NCI-H1092 treated with DMSO at 0.1 percent for 48 hours (cell line): ENCODE measurements around the gene SLTM.
"Not testable (repeated sequence)": the region's sequence is repeated elsewhere in the genome, so short reads cannot be mapped to it uniquely, and the experiment has no call there.

Source experiments
- DNase-seq: peaks from one replicate; lab custom pipeline; 2025; lab: John Stamatoyannopoulos, UW

The SLTM gene

DNA sequence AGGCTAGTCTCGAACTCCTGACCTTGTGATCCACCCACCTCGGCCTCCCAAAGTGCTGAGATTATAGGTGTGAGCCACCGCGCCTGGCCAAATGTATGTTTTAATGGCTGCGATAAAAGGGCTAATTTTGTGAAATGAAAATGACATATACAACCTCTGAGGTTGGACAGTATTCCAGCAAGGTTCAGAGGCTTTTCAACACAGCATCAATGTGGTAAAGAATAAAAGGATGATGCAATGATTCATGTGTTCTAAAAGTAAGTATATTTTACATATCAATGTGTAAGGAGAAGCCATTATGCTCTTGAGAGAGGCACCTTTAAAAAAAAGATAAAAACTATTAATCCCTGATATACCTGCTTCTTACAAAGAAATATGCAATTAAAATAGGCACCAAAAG is 6.7 kb downstream of the SLTM start:
- no peak for DNase-seq

DNA sequence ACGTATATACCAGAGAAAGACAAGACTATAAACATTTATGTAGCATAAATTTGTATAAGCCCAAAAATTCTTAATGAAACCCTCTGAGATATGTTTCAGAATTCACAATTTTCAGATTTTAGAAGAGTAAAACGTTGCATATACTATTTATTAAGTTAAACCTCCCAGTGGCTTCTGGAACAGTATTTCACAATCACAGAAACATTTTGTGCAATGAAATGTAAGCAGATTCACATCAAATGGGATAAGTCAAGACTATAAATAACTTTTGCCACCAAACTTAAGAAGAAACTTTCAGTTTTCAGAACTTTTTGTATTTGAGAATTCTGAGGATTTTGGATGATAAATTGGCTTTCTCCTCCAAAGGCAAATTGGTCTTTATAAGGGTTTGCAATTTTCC is 9.2 kb downstream of the SLTM start:
- no peak for DNase-seq

DNA sequence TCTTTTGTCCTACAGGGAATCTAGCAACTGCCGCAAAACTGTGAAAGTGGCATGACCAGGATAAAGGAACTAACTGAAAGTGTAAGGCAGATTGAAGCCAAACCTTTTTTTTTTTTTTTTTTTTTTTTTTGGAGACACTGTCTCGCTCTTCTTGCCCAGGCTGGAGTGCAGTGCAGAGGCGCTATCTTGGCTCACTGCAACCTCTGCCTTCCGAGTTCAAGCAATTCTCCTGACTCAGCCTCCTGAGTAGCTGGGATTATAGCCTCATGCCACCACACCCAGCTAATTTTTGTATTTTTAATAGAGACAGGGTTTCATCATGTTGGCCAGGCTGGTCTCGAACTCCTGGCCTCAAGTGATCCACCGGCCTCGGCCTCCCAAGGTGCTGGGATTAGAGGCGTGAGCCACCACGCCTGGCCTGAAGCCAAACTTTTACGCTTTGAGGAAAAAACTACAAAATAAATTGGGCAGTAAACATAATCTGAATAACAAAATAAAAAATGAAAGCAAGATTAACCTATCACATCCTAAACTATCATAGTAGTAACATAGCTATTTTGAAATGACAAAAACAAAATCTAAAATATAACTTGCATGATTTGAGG is 9.7 kb downstream of the SLTM start:
- no peak for DNase-seq

DNA sequence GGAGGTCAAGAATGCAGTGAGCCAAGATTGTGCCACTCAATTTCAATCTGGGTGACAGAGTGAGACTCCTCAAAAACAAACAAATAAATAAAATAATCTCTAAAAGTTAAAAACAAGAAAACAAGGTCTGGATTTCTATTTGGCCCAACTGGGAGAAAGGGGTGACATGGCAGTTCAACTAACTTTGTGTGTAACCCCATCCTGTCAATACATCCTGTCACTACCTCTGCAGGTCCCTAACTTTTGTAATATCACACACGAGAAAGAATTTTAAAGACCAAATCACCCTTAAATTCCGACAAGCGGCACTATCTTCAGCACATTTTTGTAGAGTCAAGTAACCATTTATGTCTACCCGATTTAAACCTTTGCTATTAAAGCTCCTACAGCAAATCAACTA is 10.2 kb downstream of the SLTM start:
- DNase-seq: no peak

DNA sequence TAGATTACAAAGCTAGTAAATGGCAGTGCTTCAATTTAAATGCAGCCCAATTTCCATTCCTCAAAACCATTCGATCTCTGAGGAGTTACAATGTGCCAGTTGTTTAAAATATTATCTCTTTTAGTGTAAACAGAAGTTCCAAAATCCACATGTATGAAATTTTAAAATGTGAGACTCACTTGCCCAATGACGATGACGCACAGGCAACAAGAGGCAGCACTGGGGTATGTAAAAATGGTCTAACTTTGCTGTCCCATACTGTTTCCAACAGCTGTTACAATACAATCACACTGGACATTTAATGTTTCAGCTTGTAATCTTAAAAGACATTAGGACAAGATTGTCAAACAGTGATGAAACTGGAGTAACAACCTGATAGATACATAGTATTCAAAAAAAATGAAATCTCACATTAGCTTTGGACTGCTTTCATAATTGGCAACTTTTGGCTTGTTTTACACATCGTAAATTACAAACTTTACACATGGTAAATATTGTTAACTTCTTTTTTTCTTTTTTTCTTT is 12.2 kb downstream of the SLTM start:
- no peak for DNase-seq

DNA sequence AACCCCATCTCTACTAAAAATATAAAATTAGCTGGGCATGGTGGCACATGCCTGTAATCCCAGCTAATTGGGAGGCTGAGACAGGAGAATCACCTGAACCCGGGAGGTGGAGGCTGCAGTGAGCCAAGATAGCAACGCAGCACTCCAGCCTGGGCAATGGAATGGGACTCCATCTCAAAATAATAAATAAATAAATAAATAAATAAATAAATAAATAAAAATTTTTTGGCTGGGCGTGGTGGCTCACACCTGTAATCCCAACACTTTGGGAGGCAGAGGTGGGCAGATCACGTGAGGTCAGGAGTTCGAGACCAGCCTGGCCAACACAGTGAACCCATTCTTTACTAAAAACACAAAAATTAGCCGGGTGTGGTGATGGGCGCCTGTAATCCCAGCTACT is 13.0 kb downstream of the SLTM start:
- not testable (repeated sequence) for DNase-seq

DNA sequence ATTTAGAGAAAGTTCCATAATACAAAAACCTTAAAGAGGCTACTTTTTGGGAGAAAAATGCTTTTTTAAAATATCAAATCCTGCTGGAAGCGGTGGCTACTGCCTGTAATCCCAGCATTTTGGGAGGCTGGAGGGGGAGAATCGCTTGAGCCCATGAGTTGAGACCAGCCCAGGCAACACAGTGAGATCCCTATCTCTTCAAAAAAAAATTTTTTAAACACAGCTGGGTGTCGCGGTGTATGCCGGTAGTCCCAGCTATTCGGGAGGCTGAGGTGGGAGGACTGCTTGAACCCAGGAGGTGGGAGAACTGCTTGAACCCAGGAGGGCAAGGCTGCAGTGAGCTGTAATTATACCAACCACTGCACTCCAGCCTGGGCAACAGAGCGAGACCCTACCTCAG is 14.2 kb downstream of the SLTM start:
- DNase-seq: no peak

DNA sequence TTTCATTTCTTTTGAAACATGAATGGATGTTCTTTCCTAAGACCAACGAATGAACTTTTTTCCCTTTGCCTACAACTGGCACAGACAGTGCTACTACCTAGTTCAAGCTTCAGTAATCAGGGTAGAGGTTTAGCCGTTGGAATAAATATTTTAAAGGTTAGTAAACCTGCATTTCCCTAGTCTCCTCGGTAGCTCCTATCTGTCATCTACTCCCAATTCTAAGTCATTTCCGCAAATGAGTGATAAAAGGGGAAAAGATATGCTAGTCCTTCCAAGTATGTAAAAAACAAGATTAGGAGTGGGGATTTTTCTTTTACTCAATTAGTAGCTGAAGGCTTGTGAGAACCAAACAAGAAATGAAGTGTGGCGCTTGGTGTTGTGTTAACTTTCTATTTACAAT is 15.2 kb downstream of the SLTM start:
- no peak for DNase-seq

DNA sequence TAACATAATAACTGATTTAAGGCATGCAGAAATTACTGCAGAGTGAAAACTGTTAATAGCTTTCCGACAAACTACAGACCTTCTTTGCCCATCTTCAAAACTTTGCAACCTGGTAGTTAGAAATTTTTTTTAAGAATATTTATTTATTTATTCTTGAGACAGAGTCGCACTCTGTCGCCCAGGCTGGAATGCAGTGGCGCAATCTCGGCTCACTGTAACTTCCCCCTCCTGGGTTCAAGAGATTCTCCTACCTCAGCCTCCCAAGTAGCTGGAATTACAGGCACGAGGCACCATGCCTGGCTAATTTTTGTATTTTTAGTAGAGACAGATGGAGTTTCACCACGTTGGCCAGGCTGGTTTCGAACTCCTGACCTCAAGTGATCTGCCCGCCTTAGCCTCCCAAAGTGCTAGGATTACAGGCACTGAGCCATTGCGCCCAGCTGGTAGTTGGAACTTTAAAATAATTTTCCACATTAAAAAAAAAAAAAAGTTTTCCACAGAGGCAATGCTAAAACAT is 15.8 kb downstream of the SLTM start:
- DNase-seq: not testable (repeated sequence)

DNA sequence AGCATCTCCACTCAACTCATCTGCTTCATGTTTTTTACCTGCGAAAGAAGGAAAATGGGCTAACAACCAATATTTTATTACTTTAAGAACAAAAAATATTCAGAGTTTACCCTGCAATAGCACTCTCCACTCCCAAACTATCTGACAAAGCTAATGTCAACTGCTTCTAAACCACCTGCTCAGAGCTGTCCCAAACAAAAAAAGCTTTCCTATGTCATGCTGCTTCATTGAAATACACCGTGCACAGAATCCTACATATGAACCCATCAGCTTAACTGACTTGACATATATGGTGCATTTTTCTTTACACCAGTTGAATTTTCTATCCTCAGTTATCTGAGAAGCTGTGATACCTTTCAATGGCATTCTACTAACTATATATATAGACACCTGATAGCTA is 16.5 kb downstream of the SLTM start:
- DNase-seq: no peak

DNA sequence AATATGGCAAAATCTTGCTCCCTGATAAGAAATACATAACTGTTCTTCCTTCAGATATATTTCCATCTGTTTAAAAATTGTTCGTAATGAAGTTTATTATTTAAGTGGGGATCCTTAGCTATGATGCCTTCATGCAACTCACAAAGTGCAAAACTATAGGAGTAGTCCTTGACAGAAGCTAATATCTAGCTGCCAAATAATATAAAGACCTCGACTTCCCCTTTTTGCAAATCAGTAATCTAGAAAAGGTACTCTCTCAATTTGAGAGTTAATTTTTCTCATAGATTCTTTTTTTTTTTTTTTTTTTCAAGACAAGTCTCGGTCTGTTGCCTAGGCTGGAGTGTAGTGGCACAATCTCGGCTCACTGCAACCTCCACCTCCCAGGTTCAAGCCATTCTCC is 23.0 kb downstream of the SLTM start:
- no peak for DNase-seq

DNA sequence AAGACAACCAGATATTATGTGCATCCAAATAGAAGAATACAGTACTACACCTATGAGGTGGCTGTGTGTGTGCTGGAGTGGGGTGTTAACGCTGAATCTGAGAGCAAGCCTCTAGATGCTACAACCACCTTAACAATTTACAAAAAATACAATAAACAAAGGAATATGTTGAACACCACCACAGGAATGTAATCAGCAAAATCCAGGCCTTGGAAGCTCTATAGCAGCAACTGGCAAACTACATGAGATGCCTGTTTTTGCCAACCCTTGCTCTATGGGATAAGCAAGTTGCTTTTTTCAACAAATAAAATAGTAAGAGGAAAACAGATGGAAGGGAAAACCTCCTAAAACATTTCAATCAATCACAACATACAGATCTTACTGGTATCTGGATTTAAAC is 23.9 kb downstream of the SLTM start:
- no peak for DNase-seq

DNA sequence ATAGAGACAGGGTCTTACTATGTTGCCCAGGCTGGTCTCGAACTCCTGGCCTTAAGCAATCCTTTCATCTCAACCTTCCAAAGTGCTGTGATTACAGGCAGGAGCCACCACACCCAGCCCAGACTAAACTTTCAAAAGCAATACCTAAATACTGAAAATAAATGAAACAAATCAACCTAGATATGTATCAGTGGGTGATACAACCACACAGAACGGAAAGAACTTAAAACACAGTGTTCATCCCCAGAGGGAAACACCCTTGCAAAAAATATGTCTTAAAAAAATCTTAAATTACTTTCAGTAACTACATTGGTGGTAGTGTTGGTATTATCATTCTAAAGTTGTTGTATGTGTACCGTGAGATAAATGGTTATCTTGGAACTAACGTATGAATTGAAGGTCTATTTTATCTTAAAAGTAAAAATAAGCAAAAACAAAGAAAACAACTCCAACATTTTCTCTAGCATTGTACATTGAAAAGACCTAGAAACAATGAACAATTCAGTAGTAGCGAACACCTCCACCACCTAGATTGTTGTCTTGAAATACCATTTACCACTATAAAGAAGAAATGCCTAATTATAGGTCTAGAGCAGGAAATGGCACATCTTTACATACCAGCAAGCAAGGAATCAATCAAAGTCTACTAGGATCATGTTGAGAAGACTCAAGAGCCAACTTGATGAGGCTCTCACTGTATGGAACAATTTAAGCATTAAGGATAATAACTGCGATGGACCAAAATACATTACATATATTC is 24.7 kb downstream of the SLTM start:
- DNase-seq: no peak

DNA sequence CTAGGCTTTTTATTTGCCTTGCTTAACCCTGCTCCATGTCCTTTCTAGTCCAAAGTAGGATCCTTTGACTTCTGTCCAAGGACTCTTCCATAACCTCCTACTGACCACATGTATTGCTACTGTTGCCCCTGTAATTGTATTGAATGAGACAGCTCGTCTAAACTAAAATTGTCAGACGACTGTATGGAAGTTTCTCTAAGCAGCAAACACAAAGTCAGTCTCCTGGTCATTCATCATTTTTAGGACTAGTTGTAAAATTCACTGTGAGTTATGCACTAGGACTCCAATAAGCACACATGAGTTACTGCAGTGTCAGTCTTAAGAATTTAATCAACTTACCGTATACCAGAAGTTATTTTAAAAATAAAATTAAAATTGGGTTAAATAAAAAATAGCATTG is 32.8 kb downstream of the SLTM start:
- DNase-seq: no peak

DNA sequence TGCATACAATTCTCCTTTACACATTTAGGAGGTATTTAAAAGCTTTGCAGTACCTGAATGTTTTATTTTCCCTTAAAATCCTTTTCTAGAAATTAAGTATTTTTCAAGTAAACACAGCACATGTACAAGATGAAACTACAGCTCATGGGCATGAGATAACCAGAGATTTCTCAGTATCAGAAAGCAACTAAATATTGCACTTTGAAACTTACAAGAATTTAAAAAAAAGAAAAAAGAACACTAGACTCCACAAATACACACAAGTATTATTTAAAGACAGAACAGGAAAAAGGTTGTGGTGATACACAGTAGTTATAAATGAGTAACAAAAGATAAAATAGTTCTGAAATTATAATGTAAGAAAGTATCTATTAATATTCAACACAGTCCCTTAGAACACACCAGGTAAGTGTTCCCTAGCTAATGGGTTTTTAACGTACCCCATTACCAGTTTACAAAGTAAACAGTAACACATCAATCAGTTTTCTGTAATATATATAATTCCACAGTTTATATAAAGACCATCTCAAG is 35.3 kb downstream of the SLTM start:
- no peak for DNase-seq

DNA sequence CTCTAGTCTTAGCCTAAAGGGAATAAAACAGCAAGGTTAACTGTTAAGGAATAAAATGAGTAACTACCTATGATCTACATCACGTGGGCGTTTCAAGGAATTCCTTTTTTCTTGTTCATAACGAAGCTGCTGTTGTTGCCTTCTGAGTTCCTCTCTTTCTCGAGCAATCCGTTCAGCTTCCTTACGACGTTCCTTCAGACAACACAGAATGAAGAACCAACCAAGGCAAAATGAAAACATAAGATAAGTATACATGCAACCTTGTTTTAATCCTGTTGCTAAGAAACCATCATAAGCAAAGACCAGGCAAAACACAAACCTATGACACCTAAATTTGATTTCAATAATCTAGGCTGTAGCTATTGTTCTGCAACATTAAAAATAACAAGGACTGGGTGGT is 44.1 kb downstream of the SLTM start:
- DNase-seq: no peak

DNA sequence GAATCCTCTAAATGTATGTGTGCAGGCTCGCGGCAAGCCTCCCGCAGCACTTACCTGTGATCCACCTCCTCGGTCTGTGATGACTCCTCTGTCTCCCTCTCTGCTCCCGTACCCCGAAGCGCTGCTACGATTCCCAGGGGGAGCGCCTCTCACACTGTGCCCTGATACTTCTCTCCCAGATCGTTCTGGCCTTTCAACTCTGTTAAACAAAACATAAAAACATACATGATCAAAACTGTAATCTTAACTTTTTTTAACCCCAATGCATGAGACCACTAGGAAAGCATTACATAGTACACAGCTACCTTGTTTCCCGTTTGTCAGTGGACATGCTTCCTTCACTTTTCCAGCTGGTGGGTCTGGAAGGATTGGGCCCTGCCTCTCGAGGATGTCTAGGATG is 46.6 kb downstream of the SLTM start:
- DNase-seq: no peak

DNA sequence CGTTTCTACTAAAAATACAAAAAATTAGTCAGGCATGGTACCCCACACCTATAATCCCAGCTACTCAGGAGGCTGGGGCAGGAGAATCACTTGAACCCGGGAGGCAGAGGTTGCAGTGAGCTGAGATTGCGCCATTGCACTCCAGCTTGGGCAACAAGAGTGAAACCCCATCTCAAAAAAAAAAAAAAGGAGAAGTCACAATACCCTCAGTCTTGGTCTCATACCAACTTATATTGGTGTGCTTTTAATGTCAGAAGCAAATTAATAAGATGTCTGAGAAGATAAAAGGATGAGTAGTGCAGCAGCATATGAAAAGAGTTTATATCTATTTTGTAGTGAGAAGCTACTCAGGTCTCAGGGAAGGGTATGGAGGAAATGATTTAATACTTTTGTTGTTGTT is 49.6 kb downstream of the SLTM start:
- not testable (repeated sequence) for DNase-seq

DNA sequence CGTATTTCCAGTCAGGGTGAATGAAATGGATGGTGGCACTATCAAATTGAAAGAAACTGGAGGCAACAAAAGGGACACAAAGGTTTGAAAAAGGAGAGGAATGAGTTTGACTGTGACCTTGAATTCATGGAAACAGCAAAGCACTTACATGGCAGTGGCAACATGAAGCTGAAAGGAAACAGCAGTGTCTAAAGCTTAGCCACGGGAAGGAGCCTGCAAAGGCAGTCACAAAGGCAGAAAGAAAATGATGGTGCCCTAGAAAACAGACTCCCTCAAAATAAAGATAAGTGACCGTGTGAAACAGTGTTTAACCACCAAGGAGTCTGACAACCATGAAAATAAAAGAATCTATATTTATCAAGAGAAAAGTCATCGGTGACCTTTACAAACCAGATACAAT is 51.2 kb downstream of the SLTM start:
- no peak for DNase-seq

DNA sequence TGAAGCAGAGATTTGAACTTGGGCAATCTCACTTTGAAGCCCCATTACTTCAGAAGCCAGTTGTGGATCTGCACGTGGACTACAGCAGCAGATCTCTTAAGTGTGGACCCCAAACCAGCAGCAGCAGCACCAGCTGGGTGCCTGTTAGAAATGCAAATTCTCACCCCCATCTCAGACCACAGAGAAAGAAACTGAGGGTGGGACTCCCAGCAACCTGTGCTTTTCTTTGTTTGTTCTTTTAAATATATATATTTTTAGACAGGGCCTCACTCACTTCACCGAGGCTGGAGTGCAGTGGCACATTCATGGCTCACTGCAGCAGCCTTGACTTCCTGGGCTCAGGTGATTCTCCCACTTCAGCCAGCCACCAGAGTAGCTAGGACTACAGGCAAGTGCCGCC is 53.2 kb downstream of the SLTM start:
- no peak for DNase-seq

DNA sequence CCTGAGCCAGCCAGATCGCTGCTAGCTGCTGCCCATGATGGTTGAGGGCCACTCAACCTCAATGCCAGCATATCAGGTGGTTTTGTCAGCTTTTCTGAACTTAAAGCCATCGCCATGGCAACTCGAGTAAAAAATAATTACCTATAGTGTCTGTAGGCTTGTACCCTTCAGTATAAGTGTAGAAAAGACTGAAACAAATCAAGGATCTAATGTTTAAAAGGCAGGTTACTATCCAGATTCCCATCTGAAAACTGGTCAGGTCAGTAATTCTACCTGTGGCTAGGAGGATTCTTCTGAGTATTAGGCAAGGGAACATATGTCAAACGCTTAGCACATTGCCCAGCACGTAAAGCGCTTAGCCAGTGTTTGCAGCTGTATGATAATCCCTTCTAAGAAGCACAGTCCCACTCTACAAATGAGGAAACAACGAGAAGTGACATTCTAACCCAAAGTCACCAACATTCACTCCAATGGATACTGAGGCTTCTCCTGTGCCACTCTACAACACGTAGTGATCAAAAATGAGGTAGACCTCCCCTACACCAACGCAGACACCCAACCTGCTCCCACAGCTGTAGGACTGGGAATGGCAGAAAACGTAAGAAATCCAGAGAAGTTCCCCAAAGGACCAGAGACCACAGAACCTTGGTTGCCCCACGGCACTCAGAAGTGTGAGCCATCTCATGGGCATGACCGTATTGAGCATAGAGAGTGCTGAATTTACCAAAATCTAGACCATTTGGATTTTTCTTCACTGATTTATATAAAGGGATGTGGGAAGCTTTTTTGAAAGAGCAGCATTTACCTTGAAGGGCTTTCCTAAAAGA is 55.3 kb downstream of the SLTM start:
- no peak for DNase-seq

DNA sequence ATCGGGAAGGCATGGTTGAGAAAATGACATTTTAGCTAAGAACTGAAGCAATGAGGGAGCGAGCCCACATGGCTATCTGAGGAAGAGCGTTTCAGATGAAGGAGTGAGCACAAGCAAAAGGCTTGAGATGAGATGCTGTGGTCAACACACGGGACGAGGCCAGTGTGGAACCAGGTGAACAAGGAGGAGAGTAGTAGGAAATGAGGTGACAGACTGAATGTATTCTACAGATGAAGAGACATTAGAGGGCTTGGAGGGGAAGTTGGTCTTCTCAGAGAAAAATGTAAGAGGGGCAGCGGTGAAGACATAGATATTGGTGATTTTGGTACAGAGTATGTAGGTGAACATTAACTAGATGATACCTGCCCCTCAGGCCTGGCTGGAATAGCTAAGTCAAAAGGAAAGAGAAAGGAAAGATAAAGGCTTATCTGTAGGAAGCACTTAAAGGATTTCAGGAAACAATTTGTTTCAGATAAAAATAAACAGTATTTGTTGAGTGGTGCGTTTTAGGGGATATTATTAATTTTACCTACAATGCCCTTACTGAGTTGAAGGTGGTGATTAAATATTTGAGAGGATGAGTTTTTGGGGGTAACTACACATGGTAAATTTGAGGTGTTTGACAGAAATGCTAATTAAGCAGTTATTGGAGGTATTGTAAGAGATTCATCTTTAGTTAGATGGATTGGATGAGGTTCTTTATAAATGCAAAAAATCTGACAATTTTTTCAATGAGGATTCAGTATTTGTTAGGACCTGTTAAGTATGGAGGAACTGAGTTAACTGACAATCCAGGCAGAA is 57.0 kb downstream of the SLTM start:
- DNase-seq: no peak
